ENCODE data around the gene EIF5B. TPM values are rescaled to one million over a fixed set of nuclear protein-coding genes. Genes with fewer than 3 reads are reported as not detected.

Gene EIF5B
- total RNA-seq, 1 experiment from 2014 or later: 49.0 TPM

DNA sequence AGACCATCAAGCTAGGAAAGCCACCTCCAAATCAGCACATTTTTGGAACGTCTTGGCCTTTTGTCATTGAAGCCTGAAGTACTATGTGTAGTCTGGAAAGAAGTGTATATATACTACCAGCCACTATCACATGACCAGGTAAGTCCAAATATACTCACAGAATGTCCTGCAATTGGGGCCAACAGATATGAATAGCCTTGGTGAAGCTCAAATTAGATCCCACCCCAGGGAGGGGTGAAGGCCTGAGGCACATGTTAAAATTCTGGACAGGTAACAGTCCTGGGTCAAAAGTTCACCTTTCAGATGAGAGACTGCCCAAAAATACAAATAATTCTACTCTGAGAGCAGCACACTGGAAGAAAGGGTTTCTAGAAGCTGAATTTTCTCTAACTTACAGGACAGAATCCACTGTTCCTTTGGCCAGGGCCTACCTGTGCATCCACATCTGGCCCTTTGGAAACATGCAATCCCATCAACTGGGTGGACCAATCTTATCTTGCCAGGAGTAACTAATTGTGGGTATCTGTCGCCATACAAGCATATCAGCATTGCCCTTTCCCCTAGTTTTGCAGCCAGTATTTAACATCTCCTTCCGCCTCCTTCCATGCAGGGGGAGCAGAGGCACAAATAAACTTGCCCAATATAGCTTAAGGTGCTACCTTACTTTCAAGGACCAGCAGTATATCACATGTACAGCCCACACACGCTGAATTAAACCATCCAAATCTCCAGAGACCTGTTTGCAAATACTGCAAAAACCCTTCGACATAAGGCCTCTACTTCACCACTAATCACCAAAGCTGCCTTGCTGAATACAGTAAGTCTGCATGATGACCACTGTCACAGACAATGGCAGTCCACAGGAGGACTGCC is 67.8 kb downstream of the EIF5B start:
- no peak for DNase-seq (ENCODE audit: low read depth, low spot score)
- ATAC-seq: no peak
- H3K9me3 ChIP-seq (ENCODE audit: control insufficient read depth, insufficient read depth, low read depth, low read length): no peaks in the 10 kb centered on the region
- CTCF ChIA-PET: no interaction called here
- no peaks in the 10 kb centered on the region for H3K27me3 ChIP-seq (ENCODE audit: control insufficient read depth, insufficient read depth, low read length)
- no peak for TF ChIP-seq SIN3A (IDR thresholded peaks at IDR 0.05; ENCODE audit: borderline replicate concordance, insufficient read depth, low read depth, low read length)
- no peak; the same call in 1 of the 2 replicates for TF ChIP-seq POLR2AphosphoS5 (IDR thresholded peaks at IDR 0.05; ENCODE audit: low read depth, low read length)
- TF ChIP-seq, protein P1, sequence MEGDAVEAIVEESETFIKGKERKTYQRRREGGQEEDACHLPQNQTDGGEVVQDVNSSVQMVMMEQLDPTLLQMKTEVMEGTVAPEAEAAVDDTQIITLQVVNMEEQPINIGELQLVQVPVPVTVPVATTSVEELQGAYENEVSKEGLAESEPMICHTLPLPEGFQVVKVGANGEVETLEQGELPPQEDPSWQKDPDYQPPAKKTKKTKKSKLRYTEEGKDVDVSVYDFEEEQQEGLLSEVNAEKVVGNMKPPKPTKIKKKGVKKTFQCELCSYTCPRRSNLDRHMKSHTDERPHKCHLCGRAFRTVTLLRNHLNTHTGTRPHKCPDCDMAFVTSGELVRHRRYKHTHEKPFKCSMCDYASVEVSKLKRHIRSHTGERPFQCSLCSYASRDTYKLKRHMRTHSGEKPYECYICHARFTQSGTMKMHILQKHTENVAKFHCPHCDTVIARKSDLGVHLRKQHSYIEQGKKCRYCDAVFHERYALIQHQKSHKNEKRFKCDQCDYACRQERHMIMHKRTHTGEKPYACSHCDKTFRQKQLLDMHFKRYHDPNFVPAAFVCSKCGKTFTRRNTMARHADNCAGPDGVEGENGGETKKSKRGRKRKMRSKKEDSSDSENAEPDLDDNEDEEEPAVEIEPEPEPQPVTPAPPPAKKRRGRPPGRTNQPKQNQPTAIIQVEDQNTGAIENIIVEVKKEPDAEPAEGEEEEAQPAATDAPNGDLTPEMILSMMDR (IDR thresholded peaks at IDR 0.05): no peak
- TF ChIP-seq, protein P2, sequence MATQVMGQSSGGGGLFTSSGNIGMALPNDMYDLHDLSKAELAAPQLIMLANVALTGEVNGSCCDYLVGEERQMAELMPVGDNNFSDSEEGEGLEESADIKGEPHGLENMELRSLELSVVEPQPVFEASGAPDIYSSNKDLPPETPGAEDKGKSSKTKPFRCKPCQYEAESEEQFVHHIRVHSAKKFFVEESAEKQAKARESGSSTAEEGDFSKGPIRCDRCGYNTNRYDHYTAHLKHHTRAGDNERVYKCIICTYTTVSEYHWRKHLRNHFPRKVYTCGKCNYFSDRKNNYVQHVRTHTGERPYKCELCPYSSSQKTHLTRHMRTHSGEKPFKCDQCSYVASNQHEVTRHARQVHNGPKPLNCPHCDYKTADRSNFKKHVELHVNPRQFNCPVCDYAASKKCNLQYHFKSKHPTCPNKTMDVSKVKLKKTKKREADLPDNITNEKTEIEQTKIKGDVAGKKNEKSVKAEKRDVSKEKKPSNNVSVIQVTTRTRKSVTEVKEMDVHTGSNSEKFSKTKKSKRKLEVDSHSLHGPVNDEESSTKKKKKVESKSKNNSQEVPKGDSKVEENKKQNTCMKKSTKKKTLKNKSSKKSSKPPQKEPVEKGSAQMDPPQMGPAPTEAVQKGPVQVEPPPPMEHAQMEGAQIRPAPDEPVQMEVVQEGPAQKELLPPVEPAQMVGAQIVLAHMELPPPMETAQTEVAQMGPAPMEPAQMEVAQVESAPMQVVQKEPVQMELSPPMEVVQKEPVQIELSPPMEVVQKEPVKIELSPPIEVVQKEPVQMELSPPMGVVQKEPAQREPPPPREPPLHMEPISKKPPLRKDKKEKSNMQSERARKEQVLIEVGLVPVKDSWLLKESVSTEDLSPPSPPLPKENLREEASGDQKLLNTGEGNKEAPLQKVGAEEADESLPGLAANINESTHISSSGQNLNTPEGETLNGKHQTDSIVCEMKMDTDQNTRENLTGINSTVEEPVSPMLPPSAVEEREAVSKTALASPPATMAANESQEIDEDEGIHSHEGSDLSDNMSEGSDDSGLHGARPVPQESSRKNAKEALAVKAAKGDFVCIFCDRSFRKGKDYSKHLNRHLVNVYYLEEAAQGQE (IDR thresholded peaks at IDR 0.05; ENCODE audit: insufficient read depth in 1 of 2, low read depth in 2 of 2, low read length in 1 of 2): no peak
- no peak for TF ChIP-seq TCF7L2 (IDR thresholded peaks at IDR 0.05; ENCODE audit: low read depth, low read length)
- no peak overlapping the region for H3K4me3 ChIP-seq (ENCODE audit: low read depth in 2 of 2, low read length in 2 of 2)
- no TSS peak for BruUV-seq (replicated peaks)
- in situ Hi-C loops (cut with HindIII; ENCODE audit: low pct_unique_long_range_greater_than_20kb, low sequenced_read_pairs): no loop called here
- no peaks in the 10 kb centered on the region; the same call in 1 of the 2 replicates for H3K4me1 ChIP-seq (ENCODE audit: control insufficient read depth, insufficient read depth, low read length)
- POLR2A ChIA-PET: no interaction called here
- H3K27ac ChIP-seq (ENCODE audit: low read length): no peak overlapping the region
- H3K36me3 ChIP-seq (ENCODE audit: control insufficient read depth, insufficient read depth, low read length): peaks cover 39% of the 10 kb centered on the region
- intact Hi-C loops (cut with micrococcal nuclease; ENCODE audit: unreplicated experiment): no loop called here

DNA sequence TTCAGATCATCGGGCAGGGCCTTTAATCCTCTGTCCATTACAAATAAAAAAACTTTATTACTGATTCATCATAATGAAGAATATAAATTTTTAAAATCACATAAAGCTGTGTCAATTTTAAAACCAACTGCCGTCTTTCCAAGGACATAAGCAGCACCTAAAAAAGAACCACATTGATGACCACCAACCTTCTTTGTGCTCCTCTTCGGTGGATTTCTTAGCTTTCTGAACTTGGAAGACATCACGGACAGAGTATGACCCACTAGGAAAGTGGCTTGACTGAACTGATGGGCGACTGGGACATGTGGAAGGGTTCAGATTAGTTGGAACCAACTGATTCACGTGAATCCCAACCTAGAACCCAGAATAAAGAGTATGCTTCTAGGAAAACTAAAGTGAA is 68.9 kb downstream of the EIF5B start:
- peaks cover 30% of the 10 kb centered on the region for H3K36me3 ChIP-seq (ENCODE audit: control insufficient read depth, insufficient read depth, low read length)
- POLR2A ChIA-PET: interaction anchor here (0.8 kb wide), 1 partner anchor 886 kb away, joined by 4 read pairs; no protein-coding TSS in a partner anchor
- CTCF ChIA-PET: no interaction called here
- no peak for DNase-seq (ENCODE audit: low read depth, low spot score)
- intact Hi-C loops (cut with micrococcal nuclease; ENCODE audit: unreplicated experiment) (no loop called here), in situ Hi-C loops (cut with HindIII; ENCODE audit: low pct_unique_long_range_greater_than_20kb, low sequenced_read_pairs) (no loop called here)
- H3K4me3 ChIP-seq (ENCODE audit: low read depth in 2 of 2, low read length in 2 of 2): no peak overlapping the region
- no peak overlapping the region for H3K27ac ChIP-seq (ENCODE audit: low read length)
- no peak for ATAC-seq
- H3K9me3 ChIP-seq (ENCODE audit: control insufficient read depth, insufficient read depth, low read depth, low read length): no peaks in the 10 kb centered on the region
- no peaks in the 10 kb centered on the region for H3K27me3 ChIP-seq (ENCODE audit: control insufficient read depth, insufficient read depth, low read length)
- BruUV-seq (replicated peaks): no TSS peak
- no peak for TF ChIP-seq POLR2AphosphoS5 (IDR thresholded peaks at IDR 0.05; ENCODE audit: low read depth, low read length)
- TF ChIP-seq, protein P2 (IDR thresholded peaks at IDR 0.05; ENCODE audit: insufficient read depth in 1 of 2, low read depth in 2 of 2, low read length in 1 of 2): no peak
- TF ChIP-seq TCF7L2 (IDR thresholded peaks at IDR 0.05; ENCODE audit: low read depth, low read length): no peak
- TF ChIP-seq, protein P1 (IDR thresholded peaks at IDR 0.05): no peak
- no peak for TF ChIP-seq SIN3A (IDR thresholded peaks at IDR 0.05; ENCODE audit: borderline replicate concordance, insufficient read depth, low read depth, low read length)
- no peaks in the 10 kb centered on the region; the same call in 1 of the 2 replicates for H3K4me1 ChIP-seq (ENCODE audit: control insufficient read depth, insufficient read depth, low read length)

All from Panc1 (cell line).